Heart left ventricle (tissue), 13 donors: ENCODE measurements around the gene NPHP4.

Experiments used
- CTCF ChIP-seq, 12 donors: fragments of 200-600 bp; sonication (generic) in 4 of 12; IDR thresholded peaks; one replicate each; pipeline versions ENCODE4 v1.5.0 to v1.8.0; 2018 to 2022; ENCODE audit warnings: antibody characterized with exemption in 12 of 12, mild to moderate bottlenecking in 5 of 12
- POLR2A ChIP-seq, 2 donors: fragments of 450-650 bp; IDR thresholded peaks; one replicate each; pipeline ENCODE4 v1.6.1; 2017; ENCODE audit warnings: antibody characterized with exemption in 2 of 2, mild to moderate bottlenecking in 2 of 2, moderate library complexity in 2 of 2
- donor health status: ischemic (EF 13 %, LVEDD 7.1; RV severe dilation, severe dysfunction).
- donor health status: DM: no; HTN: yes; CAD: no.
- donor health status: DM: no; HTN: no; CAD: no.
- donor health status: ischemic (EF 25% LVEDD 6.9; RV normal size, moderate dysfunction).
- donor health status: ischemic (EF 25% LVEDD 5.7; RV mildly dilated, moderate dysfunction).
- donor health status: ischemic (EF 35%, LVEDD 5.7; RV mildly dilated, moderate dysfunction).
- donor health status: nonischemic (EF 11% LVEDD 7.7; RV severe dilation, severe dysfunction).
- donor health status: DM: yes; HTN: yes; CAD: no.
- donor health status: PGD.
- donor health status: ischemic (EF 29% LVEDD 5.4; RV normal size, mild dysfunction).
- donor health status: nonischemic (EF 23%, LVEDD 6.1; RV moderate dilation, normal function).

- TF ChIP-seq POLR2A (IDR thresholded peaks at IDR 0.05), result no peak
- no peak for TF ChIP-seq CTCF (IDR thresholded peaks at IDR 0.05)
These were observed 158.3 kb downstream of the NPHP4 start for GRCh38 chr1:5833911-5834310.
